Measurements from ENCODE around the gene TMEM8B.

TMEM8B gene

DNA sequence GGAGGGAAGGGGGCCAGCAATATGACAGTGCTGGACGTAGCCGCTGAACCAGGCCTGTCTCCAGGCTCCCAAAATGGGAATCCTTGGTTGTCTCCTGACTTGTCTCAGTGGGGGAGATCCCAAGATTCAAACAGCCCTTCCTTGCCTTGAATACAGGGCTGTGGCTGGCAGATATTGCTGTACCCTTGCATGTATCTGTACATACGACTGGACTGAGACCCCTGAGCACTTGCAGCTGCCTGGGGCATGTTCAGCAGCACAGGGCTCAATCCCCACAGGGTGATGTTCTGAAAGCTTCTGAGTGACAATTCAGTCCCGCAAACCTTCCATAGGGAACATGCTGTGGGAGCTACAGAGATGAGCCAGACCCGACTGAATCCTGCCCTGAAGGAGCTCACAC, 27.9 kb downstream of the TMEM8B start:
- peaks cover 96% of the 10 kb centered on the region for H3K27me3 Mint-ChIP-seq
- H3K36me3 Mint-ChIP-seq (ENCODE audit: low read depth), result no peaks in the 10 kb centered on the region
- intact Hi-C loops (cut with micrococcal nuclease), result no loop called here
- no peak overlapping the region for H3K4me3 Mint-ChIP-seq
- peaks cover 23% of the 10 kb centered on the region for H3K4me1 Mint-ChIP-seq (ENCODE audit: low read depth)
- no peak overlapping the region for H3K27ac Mint-ChIP-seq
- no peaks in the 10 kb centered on the region for H3K9me3 Mint-ChIP-seq

GRCh38 chr9:35858458-35858857, 29.4 kb downstream of the TMEM8B start:
- Mint-ChIP-seq H3K4me1 (ENCODE audit: low read depth) (peaks cover 23% of the 10 kb centered on the region), H3K9me3 (no peaks in the 10 kb centered on the region), H3K27ac (no peak overlapping the region), H3K4me3 (no peak overlapping the region), H3K36me3 (ENCODE audit: low read depth) (no peaks in the 10 kb centered on the region), H3K27me3 (peaks cover 92% of the 10 kb centered on the region)
- intact Hi-C loops (cut with micrococcal nuclease), result no loop called here

DNA sequence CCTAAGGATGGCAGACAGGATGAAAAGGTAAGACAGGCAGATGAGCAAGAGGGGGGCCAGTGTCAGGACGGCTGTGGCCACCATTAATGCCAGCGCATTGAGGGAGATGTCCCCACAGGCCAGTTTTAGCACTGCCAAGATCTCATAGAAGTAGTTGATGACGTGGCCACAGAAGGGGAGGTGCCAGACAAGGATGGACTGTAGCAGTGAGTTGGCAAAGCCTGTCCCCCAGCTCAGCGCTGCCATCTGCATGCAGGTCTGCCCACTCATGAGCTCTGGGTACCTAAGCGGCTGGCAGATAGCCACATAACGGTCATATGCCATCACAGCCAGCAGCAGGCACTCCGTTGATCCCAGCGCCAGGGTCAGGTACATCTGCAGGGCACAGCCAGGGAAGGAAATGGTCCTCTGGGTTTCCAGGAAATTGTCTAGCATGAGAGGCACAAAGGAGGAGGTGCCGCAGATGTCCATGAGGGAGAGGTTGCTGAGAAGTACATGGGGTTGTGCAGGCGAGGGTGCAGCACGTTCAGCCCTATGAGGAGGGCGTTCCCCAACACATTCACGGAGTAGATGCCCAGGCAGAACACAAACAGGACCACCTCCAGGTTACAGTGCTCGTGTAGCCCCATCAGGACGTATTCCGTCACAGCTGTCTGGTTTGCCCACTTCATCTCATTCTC, 30.4 kb downstream of the TMEM8B start:
- no peaks in the 10 kb centered on the region for H3K36me3 Mint-ChIP-seq (ENCODE audit: low read depth)
- no peak overlapping the region for H3K4me3 Mint-ChIP-seq
- peaks cover 23% of the 10 kb centered on the region for H3K4me1 Mint-ChIP-seq (ENCODE audit: low read depth)
- no peaks in the 10 kb centered on the region for H3K9me3 Mint-ChIP-seq
- H3K27ac Mint-ChIP-seq, result no peak overlapping the region
- intact Hi-C loops (cut with micrococcal nuclease), result no loop called here
- peaks cover 88% of the 10 kb centered on the region for H3K27me3 Mint-ChIP-seq

GRCh38 chr9:35859990-35860339, 30.9 kb downstream of the TMEM8B start:
- Mint-ChIP-seq H3K4me1 (ENCODE audit: low read depth) (peaks cover 23% of the 10 kb centered on the region), H3K27ac (no peak overlapping the region), H3K9me3 (no peaks in the 10 kb centered on the region), H3K4me3 (no peak overlapping the region), H3K27me3 (peaks cover 87% of the 10 kb centered on the region), H3K36me3 (ENCODE audit: low read depth) (no peaks in the 10 kb centered on the region)
- intact Hi-C loops (cut with micrococcal nuclease), result no loop called here

- Mint-ChIP-seq H3K4me1 (ENCODE audit: low read depth) (peaks cover 23% of the 10 kb centered on the region), H3K27me3 (peaks cover 75% of the 10 kb centered on the region), H3K4me3 (no peak overlapping the region), H3K9me3 (no peaks in the 10 kb centered on the region), H3K36me3 (ENCODE audit: low read depth) (no peaks in the 10 kb centered on the region), H3K27ac (no peak overlapping the region)
- intact Hi-C loops (cut with micrococcal nuclease), result no loop called here
Measured at GRCh38 chr9:35861161-35861897, 32.3 kb downstream of the TMEM8B start.

GRCh38 chr9:35862328-35862727, 33.3 kb downstream of the TMEM8B start:
- no peaks in the 10 kb centered on the region for H3K9me3 Mint-ChIP-seq
- H3K27me3 Mint-ChIP-seq, result peaks cover 65% of the 10 kb centered on the region
- peaks cover 20% of the 10 kb centered on the region for H3K4me1 Mint-ChIP-seq (ENCODE audit: low read depth)
- H3K36me3 Mint-ChIP-seq (ENCODE audit: low read depth), result no peaks in the 10 kb centered on the region
- no peak overlapping the region for H3K27ac Mint-ChIP-seq
- intact Hi-C loops (cut with micrococcal nuclease), result no loop called here
- H3K4me3 Mint-ChIP-seq, result no peak overlapping the region

DNA sequence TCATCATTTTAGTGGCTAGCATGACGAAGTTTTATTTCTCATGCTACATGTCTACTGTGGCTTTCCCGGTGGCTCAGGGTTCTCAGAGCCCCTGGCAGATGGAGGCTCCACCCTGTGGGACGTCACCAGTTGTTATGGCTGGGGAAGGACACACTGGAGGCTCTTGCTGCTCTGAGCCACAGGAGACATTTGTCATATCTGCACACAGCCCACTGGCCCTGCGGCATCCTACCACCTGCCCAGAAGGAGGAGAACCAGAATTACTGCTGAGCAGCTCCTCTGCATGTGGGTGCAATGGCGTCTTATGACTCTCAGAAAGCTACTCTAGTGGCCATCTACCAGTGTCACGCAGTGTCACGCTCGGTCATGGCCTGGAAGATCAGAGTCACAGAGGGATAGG, 34.6 kb downstream of the TMEM8B start:
- Mint-ChIP-seq H3K27me3 (peaks cover 65% of the 10 kb centered on the region), H3K27ac (no peak overlapping the region), H3K36me3 (ENCODE audit: low read depth) (no peaks in the 10 kb centered on the region), H3K4me3 (no peak overlapping the region), H3K9me3 (no peaks in the 10 kb centered on the region), H3K4me1 (ENCODE audit: low read depth) (peaks cover 14% of the 10 kb centered on the region)
- intact Hi-C loops (cut with micrococcal nuclease), result no loop called here

GRCh38 chr9:35864695-35865255, 35.7 kb downstream of the TMEM8B start:
- H3K27ac Mint-ChIP-seq, result no peak overlapping the region
- H3K4me1 Mint-ChIP-seq (ENCODE audit: low read depth), result peaks cover 2% of the 10 kb centered on the region
- H3K36me3 Mint-ChIP-seq (ENCODE audit: low read depth), result no peaks in the 10 kb centered on the region
- intact Hi-C loops (cut with micrococcal nuclease), result no loop called here
- peaks cover 61% of the 10 kb centered on the region for H3K27me3 Mint-ChIP-seq
- H3K4me3 Mint-ChIP-seq, result no peak overlapping the region
- H3K9me3 Mint-ChIP-seq, result no peaks in the 10 kb centered on the region

DNA sequence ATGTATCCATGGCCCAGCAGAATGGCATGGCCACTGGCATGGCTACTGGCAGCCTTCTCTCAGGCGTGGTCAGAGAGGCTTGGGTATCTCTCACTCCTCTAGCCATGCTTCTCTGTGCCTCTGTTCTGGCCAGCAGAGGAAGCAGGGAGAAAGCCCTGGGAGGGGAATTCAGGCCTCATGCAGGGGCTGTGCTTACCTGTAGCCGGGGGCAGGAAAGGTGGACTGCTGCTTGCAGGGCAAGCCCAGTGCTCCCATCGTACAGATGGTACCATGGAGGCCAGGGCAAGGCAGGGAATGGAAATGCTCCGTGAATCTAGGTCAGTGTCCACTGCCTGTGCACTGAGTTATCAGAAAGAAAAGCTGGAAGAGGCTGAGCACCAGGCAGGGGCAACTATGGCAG, 38.5 kb downstream of the TMEM8B start:
- Mint-ChIP-seq H3K4me3 (no peak overlapping the region), H3K4me1 (ENCODE audit: low read depth) (no peaks in the 10 kb centered on the region), H3K36me3 (ENCODE audit: low read depth) (no peaks in the 10 kb centered on the region), H3K27ac (no peak overlapping the region), H3K9me3 (no peaks in the 10 kb centered on the region), H3K27me3 (peaks cover 48% of the 10 kb centered on the region)
- intact Hi-C loops (cut with micrococcal nuclease), result no loop called here

- H3K27ac Mint-ChIP-seq, result no peak overlapping the region
- H3K9me3 Mint-ChIP-seq, result no peaks in the 10 kb centered on the region
- H3K4me1 Mint-ChIP-seq (ENCODE audit: low read depth), result no peaks in the 10 kb centered on the region
- intact Hi-C loops (cut with micrococcal nuclease), result no loop called here
- H3K27me3 Mint-ChIP-seq, result peaks cover 39% of the 10 kb centered on the region
- H3K36me3 Mint-ChIP-seq (ENCODE audit: low read depth), result no peaks in the 10 kb centered on the region
- no peak overlapping the region for H3K4me3 Mint-ChIP-seq
Measured at GRCh38 chr9:35868933-35869332, 39.9 kb downstream of the TMEM8B start.

- Mint-ChIP-seq H3K36me3 (ENCODE audit: low read depth) (no peaks in the 10 kb centered on the region), H3K4me1 (ENCODE audit: low read depth) (no peaks in the 10 kb centered on the region), H3K9me3 (no peaks in the 10 kb centered on the region), H3K4me3 (no peak overlapping the region), H3K27me3 (peaks cover 37% of the 10 kb centered on the region), H3K27ac (no peak overlapping the region)
- intact Hi-C loops (cut with micrococcal nuclease), result no loop called here
Measured at GRCh38 chr9:35869621-35870216, 40.7 kb downstream of the TMEM8B start.

DNA sequence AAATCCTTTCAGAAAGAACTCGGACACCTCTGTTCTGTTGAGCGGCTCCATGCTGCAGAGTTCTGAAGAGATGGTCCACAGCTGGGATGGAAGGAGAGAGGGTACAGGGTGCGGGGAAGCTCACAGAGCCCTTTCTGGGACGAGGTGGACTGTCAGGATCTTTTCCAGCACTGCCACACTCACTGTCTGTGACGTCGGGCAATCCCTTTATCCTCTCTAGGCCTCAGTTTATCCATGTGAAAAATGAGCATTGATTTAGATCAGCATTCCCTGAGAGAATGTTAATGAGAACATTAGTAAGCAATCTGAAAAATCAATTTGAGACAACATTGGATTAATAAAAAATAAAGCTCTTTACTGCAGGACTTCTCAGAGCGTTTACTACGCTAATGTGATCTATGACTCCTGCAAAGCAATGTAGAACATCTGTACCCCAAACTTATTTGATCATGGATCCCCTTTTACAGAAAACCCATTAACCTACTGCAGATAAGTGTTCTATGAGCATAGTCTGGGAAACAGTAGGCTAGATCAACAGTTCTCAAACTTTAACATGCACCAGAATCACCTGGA, 41.4 kb downstream of the TMEM8B start, which contains the start of gene OR13J1:
TSS of gene OR13J1 (minus strand) at position 51 of the 573 bp plus-strand sequence. CDS start at position 51, 0 bp downstream.
- intact Hi-C loops (cut with micrococcal nuclease), result no loop called here
- Mint-ChIP-seq H3K27ac (no peak within 1 kb of the TSS), H3K27me3 (peaks cover 40% of the 10 kb centered on the region)

DNA sequence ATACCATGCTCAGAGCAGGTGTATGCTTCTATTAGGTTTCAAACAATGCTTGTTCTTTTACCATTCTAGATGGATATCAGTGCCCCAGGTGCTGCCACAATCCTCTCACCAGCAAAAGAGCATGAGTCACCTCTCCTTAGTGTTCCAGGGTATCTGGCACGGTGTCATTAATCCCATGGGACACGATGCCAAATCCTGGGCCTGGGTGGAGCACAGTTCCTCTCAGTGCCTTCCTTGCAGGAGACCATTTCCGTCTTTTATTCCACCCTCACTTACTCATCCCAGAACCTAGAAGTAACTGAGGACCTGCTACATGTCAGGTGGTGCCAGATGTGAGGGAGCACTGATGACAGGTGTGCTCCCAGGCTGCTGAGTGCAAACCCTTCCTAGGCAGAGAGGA, 42.5 kb downstream of the TMEM8B start:
- Mint-ChIP-seq H3K27me3 (peaks cover 48% of the 10 kb centered on the region), H3K27ac (no peak overlapping the region), H3K4me1 (ENCODE audit: low read depth) (no peaks in the 10 kb centered on the region), H3K36me3 (ENCODE audit: low read depth) (no peaks in the 10 kb centered on the region), H3K4me3 (no peak overlapping the region), H3K9me3 (peaks cover 13% of the 10 kb centered on the region)
- intact Hi-C loops (cut with micrococcal nuclease), result no loop called here

More for the DNA sequence above, 41.4 kb downstream of the TMEM8B start, which contains the start of gene OR13J1:
- peaks cover 2% of the 10 kb centered on the region for H3K9me3 Mint-ChIP-seq
- no peaks in the 10 kb centered on the region for H3K36me3 Mint-ChIP-seq (ENCODE audit: low read depth)
- no peak within 1 kb of the TSS for H3K4me3 Mint-ChIP-seq
- H3K4me1 Mint-ChIP-seq (ENCODE audit: low read depth), result no peaks in the 10 kb centered on the region

DNA sequence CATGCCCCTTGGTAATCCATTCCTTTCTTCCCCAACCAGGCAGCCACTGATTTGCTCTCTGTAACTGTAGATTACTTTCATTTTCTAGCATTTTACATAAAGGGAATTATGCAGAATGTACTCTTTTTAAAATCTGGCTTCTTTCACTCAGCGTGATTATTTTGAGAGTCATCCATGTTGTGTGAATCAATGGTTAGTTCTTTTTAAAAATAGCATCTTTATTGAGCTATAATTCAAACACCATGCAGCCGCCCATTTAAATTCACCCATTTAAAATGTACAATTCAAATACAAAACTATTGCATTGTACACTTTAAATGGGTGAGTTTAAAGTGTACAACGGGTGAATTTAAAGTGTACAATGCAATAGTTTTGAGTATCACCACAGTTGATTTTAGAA, 43.5 kb downstream of the TMEM8B start:
- Mint-ChIP-seq H3K27me3 (peaks cover 54% of the 10 kb centered on the region), H3K27ac (no peak overlapping the region), H3K36me3 (ENCODE audit: low read depth) (no peaks in the 10 kb centered on the region), H3K4me3 (no peak overlapping the region), H3K9me3 (peaks cover 23% of the 10 kb centered on the region), H3K4me1 (ENCODE audit: low read depth) (no peaks in the 10 kb centered on the region)
- intact Hi-C loops (cut with micrococcal nuclease), result no loop called here
